Keratinocyte (primary cell): ENCODE data around the gene ATAD1. TPM values are rescaled to one million over a fixed set of nuclear protein-coding genes. Genes with fewer than 3 reads are reported as not detected.

Experiments
- DNase-seq: peaks from one replicate; pipeline ENCODE4 v3.0.0-alpha.2; 2011; ENCODE audit warnings: low read depth, missing footprints, low spot score
- FAIRE-seq: peaks from 2 replicates; lab custom pipeline; 2011; peaks lifted over from hg19 to GRCh38; lab: Jason Lieb, UNC
- H2AFZ ChIP-seq: 2 replicates; pipeline ENCODE4 v1.6.0; 2012; ENCODE audit warnings: low read length, control low read depth, inconsistent platforms; ENCODE audit not compliant: control insufficient read depth
- H3K27ac ChIP-seq: 2 replicates; pipeline ENCODE4 v1.5.1; 2011; ENCODE audit warnings: low read length; ENCODE audit not compliant: control insufficient read depth, insufficient read depth
- H3K27me3 ChIP-seq: 3 replicates; pipeline ENCODE4 v1.6.0; 2011; ENCODE audit warnings: low read length; ENCODE audit not compliant: control insufficient read depth, insufficient read depth; ENCODE audit errors: extremely low read depth
- H3K36me3 ChIP-seq, 2 experiments: 2 replicates in 1 of 2; 3 replicates in 1 of 2; pipeline ENCODE4 v1.5.1; 2011; ENCODE audit warnings: low read length in 2 of 2, mild to moderate bottlenecking in 1 of 2; ENCODE audit not compliant: control insufficient read depth in 2 of 2, insufficient read depth in 2 of 2; ENCODE audit errors: extremely low read depth in 1 of 2
- H3K4me1 ChIP-seq: 3 replicates; pipeline ENCODE4 v1.5.1; 2011; ENCODE audit warnings: low read length; ENCODE audit not compliant: control insufficient read depth, insufficient read depth; ENCODE audit errors: extremely low read depth
- H3K4me2 ChIP-seq: 3 replicates; pipeline ENCODE4 v1.6.0; 2011; ENCODE audit warnings: low read depth, low read length; ENCODE audit not compliant: control insufficient read depth, insufficient read depth; ENCODE audit errors: extremely low read depth
- H3K4me3 ChIP-seq, 3 experiments: fragments of 200-600 bp in 1 of 3; sonication (generic) in 1 of 3; 2 replicates in 2 of 3; 3 replicates in 1 of 3; pipeline ENCODE4 v1.5.1; 2011 to 2016; ENCODE audit warnings: low read length in 3 of 3, mild to moderate bottlenecking in 3 of 3, control low read depth in 2 of 3, inconsistent platforms in 1 of 3, low read depth in 1 of 3, mixed read lengths in 1 of 3, mixed run types in 1 of 3, moderate library complexity in 1 of 3; ENCODE audit not compliant: control insufficient read depth in 2 of 3, insufficient read depth in 2 of 3; ENCODE audit errors: extremely low read depth in 1 of 3
- H3K79me2 ChIP-seq: 2 replicates; pipeline ENCODE4 v1.6.0; 2012; ENCODE audit warnings: low read length; ENCODE audit not compliant: control insufficient read depth, insufficient read depth
- H3K9ac ChIP-seq: 3 replicates; pipeline ENCODE4 v1.6.0; 2011; ENCODE audit warnings: low read length; ENCODE audit not compliant: control insufficient read depth, insufficient read depth; ENCODE audit errors: extremely low read depth
- H3K9me1 ChIP-seq: 3 replicates; pipeline ENCODE4 v1.6.0; 2011; ENCODE audit warnings: low read length; ENCODE audit not compliant: control insufficient read depth, insufficient read depth; ENCODE audit errors: extremely low read depth
- H3K9me3 ChIP-seq: 2 replicates; pipeline ENCODE4 v1.5.1; 2012; ENCODE audit warnings: low read depth, low read length; ENCODE audit not compliant: control insufficient read depth
- H4K20me1 ChIP-seq: 3 replicates; pipeline ENCODE4 v1.6.0; 2011; ENCODE audit warnings: low read length; ENCODE audit not compliant: control insufficient read depth, insufficient read depth; ENCODE audit errors: extremely low read depth
- EZH2 ChIP-seq: IDR thresholded peaks from one replicate; pipeline ENCODE4 v1.6.1; 2012; ENCODE audit warnings: inconsistent platforms, mild to moderate bottlenecking, low read length, moderate library complexity
- dilution Hi-C: fragments of 300-500 bp; cut with MboI; formaldehyde crosslinking; loops from one replicate; pipeline ENCODE4 v1.7.0; 2020; ENCODE audit warnings: low sequenced_read_pairs; ENCODE audit not compliant: extremely low pct_ligation_motif_present
- polyA plus RNA-seq, 5 experiments: library from polyadenylated mRNA; depleted of rRNA in 3 of 5; stranded (reverse) in 3 of 5; stranded (forward) in 1 of 5; unstranded in 1 of 5; fragments of >200 nt; gene quantifications; 1 replicate in 1 of 5; 2 replicates in 3 of 5; 3 replicates in 1 of 5; pipeline versions ENCODE4 v1.2.1 to v1.2.3, GENCODE V29; 2011 to 2012; ENCODE audit warnings: missing spikeins in 2 of 5, low read depth in 1 of 5, low replicate concordance in 1 of 5
- TF ChIP-seq, protein P1 (sequence below), 3 experiments: IDR thresholded peaks in 1 of 3; conservative IDR thresholded peaks in 1 of 3; optimal IDR thresholded peaks in 1 of 3; 2 replicates in 2 of 3; 3 replicates in 1 of 3; pipeline versions ENCODE3 to v1.5.1; 2011; ENCODE audit warnings: low read length in 3 of 3, mild to moderate bottlenecking in 3 of 3, moderate library complexity in 2 of 3, control low read depth in 1 of 3, inconsistent platforms in 1 of 3; ENCODE audit not compliant: insufficient read depth in 2 of 3; ENCODE audit errors: extremely low read depth in 1 of 3

Gene ATAD1
- polyA plus RNA-seq, 1 donor (not counting 4 experiments of a cell fraction or from before 2014, with no cell fraction given) = 51.0 TPM

DNA sequence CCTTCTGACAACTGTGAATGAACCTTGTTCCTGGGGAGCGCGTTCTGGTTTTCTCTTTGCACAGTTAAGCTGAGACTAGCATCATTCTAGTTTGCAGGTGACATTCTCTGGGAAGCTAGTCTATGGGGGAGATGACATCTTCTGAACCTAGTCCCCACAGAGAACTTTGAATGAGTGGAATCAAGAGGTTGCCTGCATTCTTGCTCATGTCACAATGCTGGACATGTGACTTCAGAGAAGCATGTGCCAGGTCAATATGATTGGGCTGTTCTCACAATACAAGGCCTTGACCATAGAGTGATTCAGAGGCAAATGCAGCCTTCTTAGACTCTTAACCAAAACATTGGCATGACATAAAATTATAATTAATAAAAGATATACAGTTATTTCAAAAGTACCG lies 23.2 kb upstream of the ATAD1 start:
- Histone ChIP-seq H3K4me2 (no peak overlapping the region), H2AFZ (no peak overlapping the region), H3K9me3 (no peaks in the 10 kb centered on the region), H3K79me2 (no peaks in the 10 kb centered on the region), H3K9me1 (no peaks in the 10 kb centered on the region), H3K4me1 (peaks cover 33% of the 10 kb centered on the region), H3K9ac (no peak overlapping the region), H3K4me3 (no peak overlapping the region), H3K27me3 (no peaks in the 10 kb centered on the region), H3K36me3 (no peaks in the 10 kb centered on the region), H4K20me1 (no peaks in the 10 kb centered on the region), H3K27ac (no peak overlapping the region)
- dilution Hi-C loops = no loop called here
- no peak for TF ChIP-seq EZH2
- TF ChIP-seq, protein P1, sequence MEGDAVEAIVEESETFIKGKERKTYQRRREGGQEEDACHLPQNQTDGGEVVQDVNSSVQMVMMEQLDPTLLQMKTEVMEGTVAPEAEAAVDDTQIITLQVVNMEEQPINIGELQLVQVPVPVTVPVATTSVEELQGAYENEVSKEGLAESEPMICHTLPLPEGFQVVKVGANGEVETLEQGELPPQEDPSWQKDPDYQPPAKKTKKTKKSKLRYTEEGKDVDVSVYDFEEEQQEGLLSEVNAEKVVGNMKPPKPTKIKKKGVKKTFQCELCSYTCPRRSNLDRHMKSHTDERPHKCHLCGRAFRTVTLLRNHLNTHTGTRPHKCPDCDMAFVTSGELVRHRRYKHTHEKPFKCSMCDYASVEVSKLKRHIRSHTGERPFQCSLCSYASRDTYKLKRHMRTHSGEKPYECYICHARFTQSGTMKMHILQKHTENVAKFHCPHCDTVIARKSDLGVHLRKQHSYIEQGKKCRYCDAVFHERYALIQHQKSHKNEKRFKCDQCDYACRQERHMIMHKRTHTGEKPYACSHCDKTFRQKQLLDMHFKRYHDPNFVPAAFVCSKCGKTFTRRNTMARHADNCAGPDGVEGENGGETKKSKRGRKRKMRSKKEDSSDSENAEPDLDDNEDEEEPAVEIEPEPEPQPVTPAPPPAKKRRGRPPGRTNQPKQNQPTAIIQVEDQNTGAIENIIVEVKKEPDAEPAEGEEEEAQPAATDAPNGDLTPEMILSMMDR (optimal IDR thresholded peaks at IDR 0.05 in 1 of 3, IDR thresholded peaks at IDR 0.05 in 1 of 3, conservative IDR thresholded peaks at IDR 0.05 in 1 of 3; ENCODE audit: extremely low read depth in 1 of 3, insufficient read depth in 2 of 3, low read length in 3 of 3) = no peak
- FAIRE-seq (no peak), DNase-seq (no peak)

DNA sequence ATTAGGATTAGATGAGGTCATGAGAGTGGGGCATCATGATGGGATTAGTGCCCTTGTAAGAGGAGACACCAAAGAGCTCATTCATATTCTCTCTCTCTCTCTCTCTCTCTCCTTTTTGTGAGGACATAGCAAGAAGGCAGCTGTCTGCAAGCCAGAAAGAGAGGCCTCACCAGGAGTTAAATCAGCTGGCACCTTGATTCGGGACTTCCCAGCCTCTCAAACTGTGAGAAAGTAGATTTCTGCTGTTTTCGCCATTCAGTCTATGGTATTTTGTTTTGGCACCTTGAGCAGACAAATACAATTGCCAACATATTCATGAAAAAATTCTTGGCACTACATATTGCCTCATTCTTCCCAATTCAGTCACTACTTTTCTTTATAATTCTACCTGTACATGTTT lies 20.6 kb upstream of the ATAD1 start:
- Histone ChIP-seq H3K9me1 (no peaks in the 10 kb centered on the region), H3K27ac (no peak overlapping the region), H3K9ac (no peak overlapping the region), H3K27me3 (no peaks in the 10 kb centered on the region), H3K79me2 (no peaks in the 10 kb centered on the region), H2AFZ (no peak overlapping the region), H3K4me2 (no peak overlapping the region), H3K4me1 (peaks cover 15% of the 10 kb centered on the region), H4K20me1 (no peaks in the 10 kb centered on the region), H3K4me3 (no peak overlapping the region), H3K36me3 (no peaks in the 10 kb centered on the region), H3K9me3 (no peaks in the 10 kb centered on the region)
- DNase-seq (no peak), FAIRE-seq (no peak)
- dilution Hi-C loops = no loop called here
- TF ChIP-seq, protein P1 (optimal IDR thresholded peaks at IDR 0.05 in 1 of 3, IDR thresholded peaks at IDR 0.05 in 1 of 3, conservative IDR thresholded peaks at IDR 0.05 in 1 of 3; ENCODE audit: extremely low read depth in 1 of 3, insufficient read depth in 2 of 3, low read length in 3 of 3) = no peak
- TF ChIP-seq EZH2 = no peak
